ENCODE measurements around the gene DENND1A. TPM values are rescaled to one million over a fixed set of nuclear protein-coding genes. Genes with fewer than 3 reads are reported as not detected.

The DENND1A gene
- polyA plus RNA-seq, 2 of the 4 experiments (the other 2 are of a cell fraction) = 15.1 to 21.9 TPM

DNA sequence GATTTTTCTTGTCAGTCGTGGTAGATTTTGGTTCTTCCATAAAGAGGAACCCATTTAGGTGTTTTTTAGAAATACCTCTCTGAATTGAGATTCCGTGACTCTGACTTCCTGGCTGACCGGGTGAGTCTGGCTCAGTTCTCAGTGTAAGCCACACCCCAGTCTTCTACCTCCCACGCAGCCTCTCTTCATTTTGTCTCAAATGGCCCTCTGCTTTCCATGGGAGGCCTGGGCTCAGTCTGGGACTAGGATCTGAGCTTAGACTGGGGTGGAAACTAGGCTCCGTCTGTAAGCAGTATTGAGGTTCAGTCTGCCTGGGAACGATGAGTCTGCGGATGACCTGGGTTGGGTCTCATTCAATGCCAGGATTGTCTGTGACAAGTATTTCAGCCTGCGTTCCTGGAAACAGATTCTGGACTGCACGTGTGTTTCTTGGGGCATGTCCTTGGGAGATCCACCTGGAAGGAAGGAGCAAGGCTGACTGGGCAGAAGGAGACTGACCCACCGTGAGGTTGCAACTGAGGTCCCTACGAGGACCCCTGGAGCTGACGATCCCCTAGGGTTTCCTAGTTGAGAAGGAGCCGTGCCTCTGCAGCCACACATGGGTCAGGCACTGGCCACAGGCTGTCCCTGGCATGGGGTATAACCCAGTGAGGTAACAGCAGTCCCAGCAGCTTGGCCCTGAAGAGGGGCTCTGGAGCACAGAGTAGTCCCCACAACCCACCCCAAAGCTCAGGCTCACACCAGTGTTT, 586.3 kb downstream of the DENND1A start:
- H3K4me2 ChIP-seq = no peak overlapping the region
- no peak overlapping the region for H3K27ac ChIP-seq
- no peak for TF ChIP-seq HOXA7 (CRISPR knock-in tag; IDR thresholded peaks at IDR 0.05)
- TF ChIP-seq JUN (IDR thresholded peaks at IDR 0.05) = no peak
- no peak for TF ChIP-seq FOXS1 (CRISPR knock-in tag; IDR thresholded peaks at IDR 0.05)
- TF ChIP-seq, protein P1, sequence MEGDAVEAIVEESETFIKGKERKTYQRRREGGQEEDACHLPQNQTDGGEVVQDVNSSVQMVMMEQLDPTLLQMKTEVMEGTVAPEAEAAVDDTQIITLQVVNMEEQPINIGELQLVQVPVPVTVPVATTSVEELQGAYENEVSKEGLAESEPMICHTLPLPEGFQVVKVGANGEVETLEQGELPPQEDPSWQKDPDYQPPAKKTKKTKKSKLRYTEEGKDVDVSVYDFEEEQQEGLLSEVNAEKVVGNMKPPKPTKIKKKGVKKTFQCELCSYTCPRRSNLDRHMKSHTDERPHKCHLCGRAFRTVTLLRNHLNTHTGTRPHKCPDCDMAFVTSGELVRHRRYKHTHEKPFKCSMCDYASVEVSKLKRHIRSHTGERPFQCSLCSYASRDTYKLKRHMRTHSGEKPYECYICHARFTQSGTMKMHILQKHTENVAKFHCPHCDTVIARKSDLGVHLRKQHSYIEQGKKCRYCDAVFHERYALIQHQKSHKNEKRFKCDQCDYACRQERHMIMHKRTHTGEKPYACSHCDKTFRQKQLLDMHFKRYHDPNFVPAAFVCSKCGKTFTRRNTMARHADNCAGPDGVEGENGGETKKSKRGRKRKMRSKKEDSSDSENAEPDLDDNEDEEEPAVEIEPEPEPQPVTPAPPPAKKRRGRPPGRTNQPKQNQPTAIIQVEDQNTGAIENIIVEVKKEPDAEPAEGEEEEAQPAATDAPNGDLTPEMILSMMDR (IDR thresholded peaks at IDR 0.05) = no peak
- no peak for TF ChIP-seq NFE2L2 (conservative IDR thresholded peaks at IDR 0.05; ENCODE audit: low read length)
- no peak for TF ChIP-seq MAFK (IDR thresholded peaks at IDR 0.05; ENCODE audit: partially characterized antibody)
- TF ChIP-seq, protein P2, sequence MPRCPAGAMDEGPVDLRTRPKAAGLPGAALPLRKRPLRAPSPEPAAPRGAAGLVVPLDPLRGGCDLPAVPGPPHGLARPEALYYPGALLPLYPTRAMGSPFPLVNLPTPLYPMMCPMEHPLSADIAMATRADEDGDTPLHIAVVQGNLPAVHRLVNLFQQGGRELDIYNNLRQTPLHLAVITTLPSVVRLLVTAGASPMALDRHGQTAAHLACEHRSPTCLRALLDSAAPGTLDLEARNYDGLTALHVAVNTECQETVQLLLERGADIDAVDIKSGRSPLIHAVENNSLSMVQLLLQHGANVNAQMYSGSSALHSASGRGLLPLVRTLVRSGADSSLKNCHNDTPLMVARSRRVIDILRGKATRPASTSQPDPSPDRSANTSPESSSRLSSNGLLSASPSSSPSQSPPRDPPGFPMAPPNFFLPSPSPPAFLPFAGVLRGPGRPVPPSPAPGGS (IDR thresholded peaks at IDR 0.05) = no peak
- no peak for TF ChIP-seq MYC (IDR thresholded peaks at IDR 0.05; ENCODE audit: borderline replicate concordance, low read length)
- no peak for TF ChIP-seq HOXB13 (CRISPR knock-in tag; IDR thresholded peaks at IDR 0.05; ENCODE audit: low read depth)
- TF ChIP-seq HEYL (CRISPR knock-in tag; IDR thresholded peaks at IDR 0.05) = no peak
- TF ChIP-seq FOSB (CRISPR knock-in tag; IDR thresholded peaks at IDR 0.05) = no peak
- no peak for TF ChIP-seq CBX8 (IDR thresholded peaks at IDR 0.05)
- no peak for TF ChIP-seq HDAC2 (IDR thresholded peaks at IDR 0.05)
- TF ChIP-seq SREBF2 (IDR thresholded peaks at IDR 0.05) = no peak
- TF ChIP-seq, protein P3, sequence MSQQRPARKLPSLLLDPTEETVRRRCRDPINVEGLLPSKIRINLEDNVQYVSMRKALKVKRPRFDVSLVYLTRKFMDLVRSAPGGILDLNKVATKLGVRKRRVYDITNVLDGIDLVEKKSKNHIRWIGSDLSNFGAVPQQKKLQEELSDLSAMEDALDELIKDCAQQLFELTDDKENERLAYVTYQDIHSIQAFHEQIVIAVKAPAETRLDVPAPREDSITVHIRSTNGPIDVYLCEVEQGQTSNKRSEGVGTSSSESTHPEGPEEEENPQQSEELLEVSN (IDR thresholded peaks at IDR 0.05; ENCODE audit: borderline replicate concordance, low read depth) = no peak
- no peak for TF ChIP-seq NPAS2 (CRISPR knock-in tag; IDR thresholded peaks at IDR 0.05; ENCODE audit: borderline replicate concordance)
- no peak for TF ChIP-seq EHMT2 (IDR thresholded peaks at IDR 0.05; ENCODE audit: low read depth)
- ChIA-PET POLR2A (no interaction called here), CTCF (interaction anchor here (0.5 to 3.9 kb wide), 4 partner anchors 9 to 262 kb away, joined by 3 to 26 read pairs (median 16); no protein-coding TSS in a partner anchor)
- 63% methylated on average over 8 of the region's 13 CpGs for WGBS (ENCODE audit: missing lambda C conversion rate)
- ATAC-seq (no peak), FAIRE-seq (no peak), DNase-seq (ENCODE audit: low read depth in 1 of 2, low spot score in 1 of 2) (no peak)
- no peaks in the 10 kb centered on the region; the same call in 2 of the 3 replicates for H3K4me1 ChIP-seq
- H3K4me3 ChIP-seq = no peak overlapping the region
- H3K9me3 ChIP-seq = no peaks in the 10 kb centered on the region

DNA sequence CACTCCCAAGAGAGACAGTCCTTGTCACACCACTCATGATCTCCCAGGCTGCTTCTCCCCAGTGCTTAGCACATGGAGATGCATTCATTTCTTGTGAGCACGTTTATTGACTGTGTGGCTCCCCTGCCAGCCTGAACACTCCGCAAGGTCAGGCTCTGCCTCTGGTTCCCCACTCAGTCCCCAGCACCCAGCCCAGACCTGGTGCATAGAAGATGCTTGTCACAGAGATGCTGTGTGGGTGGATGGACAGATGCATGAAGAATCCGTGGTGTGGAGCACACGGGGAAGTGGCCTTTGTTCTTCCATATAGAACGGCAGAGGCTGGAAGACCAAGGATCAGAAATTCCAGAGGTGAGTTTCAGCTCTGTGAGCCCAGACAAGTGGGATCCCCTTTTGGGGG, 587.7 kb downstream of the DENND1A start:
- ChIA-PET POLR2A (no interaction called here), CTCF (interaction anchor here (3.9 to 9.1 kb wide), 2 partner anchors 7 to 12 kb away, joined by 26 to 84 read pairs; no protein-coding TSS in a partner anchor)
- 48% methylated on average over 4 of the region's 5 CpGs for WGBS (ENCODE audit: missing lambda C conversion rate)
- FAIRE-seq (no peak), ATAC-seq (no peak), DNase-seq (ENCODE audit: low read depth in 1 of 2, low spot score in 1 of 2) (no peak)
- Histone ChIP-seq H3K27ac (no peak overlapping the region), H3K4me2 (no peak overlapping the region), H3K4me3 (no peak overlapping the region), H3K4me1 (no peaks in the 10 kb centered on the region), H3K9me3 (no peaks in the 10 kb centered on the region)
- no peak for TF ChIP-seq SMC3 (IDR thresholded peaks at IDR 0.05)

DNA sequence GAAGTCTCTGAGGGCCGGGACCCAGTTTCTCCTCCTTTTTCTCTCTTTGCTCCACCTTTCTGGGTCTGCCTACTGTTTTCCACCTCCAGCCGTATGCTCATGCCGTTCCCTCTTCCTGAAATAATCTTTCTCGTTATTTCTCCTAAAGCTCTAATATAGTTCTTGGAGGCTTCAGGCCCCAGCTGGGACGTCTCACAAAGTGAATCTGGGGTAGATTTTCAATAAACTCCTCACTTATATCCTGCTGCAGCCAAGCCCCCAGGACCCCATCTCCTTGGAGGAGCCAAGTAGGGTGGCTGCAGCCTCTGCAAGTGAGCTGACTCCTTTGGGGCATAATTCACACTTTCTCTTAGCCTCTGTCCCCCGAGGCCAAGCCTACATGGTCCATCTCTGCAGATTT, 588.1 kb downstream of the DENND1A start:
- H3K9me3 ChIP-seq = no peaks in the 10 kb centered on the region
- no peak for ATAC-seq
- no peak for TF ChIP-seq RFX5 (IDR thresholded peaks at IDR 0.05)
- TF ChIP-seq CEBPB (IDR thresholded peaks at IDR 0.05) = no peak
- TF ChIP-seq CBX8 (IDR thresholded peaks at IDR 0.05) = no peak
- no peak for TF ChIP-seq EP300 (IDR thresholded peaks at IDR 0.05)
- TF ChIP-seq BHLHE40 (IDR thresholded peaks at IDR 0.05; ENCODE audit: low read depth, low read length) = no peak
- no peak for TF ChIP-seq HOXB5 (CRISPR knock-in tag; IDR thresholded peaks at IDR 0.05)
- TF ChIP-seq NFE2L2 (conservative IDR thresholded peaks at IDR 0.05; ENCODE audit: low read length) = no peak
- TF ChIP-seq RAD21 (conservative IDR thresholded peaks at IDR 0.05 in 1 of 2, IDR thresholded peaks at IDR 0.05 in 1 of 2) = no peak
- no peak for TF ChIP-seq KDM5A (IDR thresholded peaks at IDR 0.05)
- TF ChIP-seq CHD4 (IDR thresholded peaks at IDR 0.05; ENCODE audit: borderline replicate concordance) = no peak
- no peak for TF ChIP-seq GATA3 (IDR thresholded peaks at IDR 0.05; ENCODE audit: borderline replicate concordance)
- H3K4me2 ChIP-seq = no peak overlapping the region
- 63% methylated on average over 6 of the region's 6 CpGs for WGBS (ENCODE audit: missing lambda C conversion rate)
- ChIA-PET CTCF (interaction anchor here (9.1 kb wide), 1 partner anchor 8 kb away, joined by 84 read pairs; no protein-coding TSS in a partner anchor), POLR2A (no interaction called here)
- no peak for DNase-seq (ENCODE audit: low read depth in 1 of 2, low spot score in 1 of 2)
- no peak overlapping the region for H3K27ac ChIP-seq
- no peak for FAIRE-seq
- no peaks in the 10 kb centered on the region for H3K4me1 ChIP-seq
- no peak overlapping the region for H3K4me3 ChIP-seq
